ENCODE measurements around the gene PAIP1.
"Not testable (repeated sequence)": the region's sequence is repeated elsewhere in the genome, so short reads cannot be mapped to it uniquely, and the experiment has no call there.

The PAIP1 gene

GRCh38 chr5:43571237-43571636 is 14.4 kb upstream of the PAIP1 start:
- no peak for DNase-seq (ENCODE audit: low read depth, low spot score)

DNA sequence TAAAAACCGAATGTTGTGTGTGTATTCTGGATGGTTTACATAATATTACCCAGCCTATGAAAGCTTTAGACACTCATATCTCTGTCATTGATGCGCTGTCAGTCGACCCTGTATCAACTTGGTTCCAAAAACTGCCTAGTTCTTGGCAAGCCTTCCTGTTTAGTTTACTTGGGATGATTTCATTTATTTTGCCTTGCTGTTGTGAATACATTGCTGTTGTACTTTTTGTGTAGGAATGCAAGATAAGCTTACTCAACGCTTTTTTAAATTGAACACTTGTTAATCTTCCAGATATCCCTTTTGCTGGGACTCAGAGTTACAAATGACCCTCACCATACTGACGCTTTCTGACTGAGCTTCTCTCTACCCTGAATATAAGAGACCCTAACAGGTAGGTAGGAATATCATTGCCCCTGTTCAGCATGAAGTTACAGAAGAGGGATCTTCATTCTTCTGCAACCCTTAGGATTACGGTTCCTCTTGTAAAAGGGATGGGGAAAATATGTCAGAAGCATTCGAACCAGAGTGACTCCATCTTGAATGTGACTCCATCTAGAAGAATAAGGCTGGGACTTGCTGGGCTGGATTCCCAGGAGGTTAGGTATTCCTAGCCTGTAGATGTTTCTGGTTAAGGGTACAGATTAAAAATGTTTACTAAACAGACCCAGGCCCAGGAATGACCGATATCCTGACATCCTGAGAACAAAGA is 13.7 kb upstream of the PAIP1 start:
- DNase-seq (ENCODE audit: low read depth, low spot score) = no peak

GRCh38 chr5:43569236-43569746 is 12.4 kb upstream of the PAIP1 start:
- DNase-seq (ENCODE audit: low read depth, low spot score) = no peak

DNA sequence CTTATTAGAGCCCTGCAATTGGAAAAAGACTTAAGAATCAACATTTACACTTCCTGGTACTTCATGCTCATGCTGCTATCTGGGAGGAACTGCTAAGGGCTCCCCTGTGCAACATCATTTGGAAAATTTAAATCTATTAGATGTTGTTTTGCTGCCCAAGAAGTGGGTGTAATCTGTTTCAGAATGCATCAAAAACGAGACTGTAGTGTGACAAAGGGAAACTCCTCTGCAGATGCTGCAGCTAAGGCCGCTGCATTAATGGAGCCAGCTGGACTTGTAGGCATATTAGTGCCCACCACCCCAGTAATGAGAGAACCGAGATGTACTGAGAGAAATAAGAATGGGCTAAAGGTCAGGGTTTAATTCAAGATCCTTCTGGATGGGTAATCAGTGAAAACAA is 11.1 kb upstream of the PAIP1 start:
- DNase-seq (ENCODE audit: low read depth, low spot score) = no peak

DNA sequence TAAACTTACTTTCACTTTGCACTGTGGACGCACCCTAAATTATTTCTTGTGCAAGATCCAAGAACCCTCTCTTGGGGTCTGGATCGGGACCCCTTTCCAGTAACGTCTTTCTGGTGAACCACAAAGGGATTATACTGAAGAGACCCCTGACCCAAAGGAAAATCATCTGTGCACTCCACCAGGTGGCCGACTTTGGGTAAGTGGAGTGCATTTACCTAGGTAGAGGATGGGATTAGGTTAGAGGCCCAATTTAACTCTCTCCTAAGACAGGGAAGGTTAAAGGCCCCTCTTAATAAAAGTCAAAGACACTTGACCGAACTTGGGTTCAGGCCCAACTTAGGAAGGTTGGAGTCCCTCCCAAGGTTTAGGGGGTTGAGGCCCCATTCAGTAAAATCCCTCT is 8.2 kb upstream of the PAIP1 start:
- no peak for DNase-seq (ENCODE audit: low read depth, low spot score)

GRCh38 chr5:43564289-43564850 is 7.5 kb upstream of the PAIP1 start:
- DNase-seq (ENCODE audit: low read depth, low spot score) = no peak

DNA sequence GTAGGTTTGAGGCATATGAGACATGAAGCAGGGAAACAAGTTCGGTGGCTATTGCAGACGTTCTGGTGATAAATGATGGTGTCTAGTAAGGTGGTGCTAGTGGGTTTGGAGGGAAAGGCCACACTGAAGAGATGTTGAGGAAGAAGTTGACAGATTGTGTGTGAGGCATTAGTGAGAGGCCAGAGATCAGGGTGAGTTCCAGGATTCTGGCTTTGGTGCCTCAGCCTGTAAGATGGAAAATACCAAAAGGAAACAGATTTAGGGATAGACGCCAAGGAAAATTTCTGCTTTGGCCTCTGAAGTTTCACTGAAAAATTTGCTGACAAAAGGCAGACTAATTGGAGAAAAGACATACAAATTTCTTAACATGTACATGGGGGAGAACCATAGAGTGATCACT is 6.4 kb upstream of the PAIP1 start:
- no peak for DNase-seq (ENCODE audit: low read depth, low spot score)

- no peak for DNase-seq (ENCODE audit: low read depth, low spot score)
Observed at GRCh38 chr5:43561356-43561755, 4.5 kb upstream of the PAIP1 start.

DNA sequence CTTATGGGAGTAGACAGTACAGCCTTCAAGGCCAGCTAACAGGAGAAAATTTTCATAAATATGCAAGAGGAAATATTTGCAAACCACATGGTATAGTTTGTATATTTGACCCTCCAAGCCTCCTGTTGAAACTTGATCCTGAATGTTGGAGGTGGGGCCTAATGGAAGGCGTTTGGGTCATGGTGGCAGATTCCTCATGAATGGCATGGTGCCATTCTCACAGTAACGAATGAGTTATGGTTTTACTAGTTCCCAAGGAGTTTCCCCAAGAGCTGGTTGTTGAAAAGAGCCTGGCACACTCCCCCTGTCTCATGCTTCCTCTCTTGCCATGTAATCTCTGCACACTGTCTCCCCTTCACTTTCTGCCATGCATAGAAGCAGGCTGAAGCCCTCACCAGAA is 3.3 kb upstream of the PAIP1 start:
- no peak for DNase-seq (ENCODE audit: low read depth, low spot score)

- not testable (repeated sequence) for DNase-seq (ENCODE audit: low read depth, low spot score)
Observed at GRCh38 chr5:43556607-43556856, 345 bp downstream of the PAIP1 start.

DNA sequence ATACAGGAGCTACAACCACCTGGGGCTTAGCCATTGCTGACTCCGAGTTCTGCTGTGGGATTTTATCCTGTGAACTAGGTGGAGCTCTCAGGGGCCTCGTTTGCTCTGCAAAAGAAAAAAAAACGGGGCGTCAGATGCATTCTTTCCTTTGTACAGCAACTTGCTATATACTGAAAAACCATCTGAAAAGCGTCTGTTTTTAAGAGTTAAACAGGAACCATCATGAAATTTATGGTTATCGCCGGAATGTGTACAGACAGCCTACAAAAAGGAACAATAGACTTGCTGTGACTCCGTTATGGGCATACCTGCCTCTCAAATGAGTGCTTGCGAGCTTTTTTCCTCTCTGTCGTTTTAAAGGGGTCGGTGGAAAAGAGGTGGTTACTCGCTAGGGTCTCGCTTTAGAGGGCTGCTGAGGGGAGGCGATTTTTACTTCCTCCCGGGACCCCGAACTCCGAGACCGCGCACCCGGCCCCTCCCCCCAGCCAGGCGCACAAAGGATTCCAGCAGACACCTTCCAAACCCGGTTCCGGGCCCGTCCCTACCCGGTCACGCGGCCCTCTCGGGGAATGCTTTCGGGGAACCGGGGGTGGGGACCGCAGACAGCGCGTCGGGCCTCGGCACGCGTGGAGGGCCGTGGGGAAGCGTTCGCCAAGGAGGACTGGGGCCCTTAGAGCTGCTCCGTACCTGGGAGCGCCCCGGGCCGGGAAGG is 826 bp downstream of the PAIP1 start:
- peak; percentile 7 for DNase-seq (ENCODE audit: low read depth, low spot score)

DNA sequence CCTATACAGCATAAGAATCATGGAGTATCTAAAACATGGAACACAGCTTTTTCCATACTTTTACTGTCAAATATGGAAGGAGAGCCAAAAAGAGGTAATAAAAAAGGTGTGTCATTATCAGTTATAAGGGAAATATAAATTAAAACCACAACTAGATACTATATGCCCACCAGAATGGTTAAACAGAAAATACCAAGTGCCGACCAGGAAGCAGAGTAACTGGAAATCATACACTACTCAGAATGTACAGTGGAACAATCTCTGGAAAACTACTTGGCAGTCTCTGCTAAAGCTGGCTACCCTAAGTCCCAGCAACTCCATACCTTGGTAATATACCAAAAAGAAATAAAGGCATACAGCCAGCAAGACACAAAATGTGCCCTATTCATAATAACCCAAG is 2.4 kb downstream of the PAIP1 start:
- DNase-seq (ENCODE audit: low read depth, low spot score) = no peak

- DNase-seq (ENCODE audit: low read depth, low spot score) = no peak
Observed at GRCh38 chr5:43553381-43553780, 3.5 kb downstream of the PAIP1 start.

DNA sequence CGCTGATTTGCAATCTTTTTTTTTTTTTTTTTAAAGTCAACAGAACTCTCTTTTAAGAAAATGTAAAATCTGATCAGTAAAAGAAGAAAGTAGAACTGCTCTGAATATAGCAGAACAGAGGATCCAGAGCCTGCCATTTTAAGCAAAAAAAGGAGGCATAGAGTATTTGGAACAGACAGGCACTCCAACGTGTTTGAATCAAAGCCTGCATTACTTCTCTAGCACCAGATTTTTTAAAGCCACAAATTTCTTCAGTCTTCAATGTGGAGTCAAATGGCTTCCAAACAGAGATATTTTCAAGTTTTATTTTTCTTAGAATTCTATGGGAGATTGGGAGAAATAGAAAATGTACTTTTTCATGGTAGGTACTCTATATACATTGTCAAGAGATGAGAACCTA is 5.1 kb downstream of the PAIP1 start:
- DNase-seq (ENCODE audit: low read depth, low spot score) = no peak

GRCh38 chr5:43549272-43549671 is 7.6 kb downstream of the PAIP1 start:
- not testable (repeated sequence) for DNase-seq (ENCODE audit: low read depth, low spot score)

- DNase-seq (ENCODE audit: low read depth, low spot score) = no peak
Observed at GRCh38 chr5:43548358-43548757, 8.5 kb downstream of the PAIP1 start.

GRCh38 chr5:43547532-43547931 is 9.3 kb downstream of the PAIP1 start:
- DNase-seq (ENCODE audit: low read depth, low spot score) = no peak

DNA sequence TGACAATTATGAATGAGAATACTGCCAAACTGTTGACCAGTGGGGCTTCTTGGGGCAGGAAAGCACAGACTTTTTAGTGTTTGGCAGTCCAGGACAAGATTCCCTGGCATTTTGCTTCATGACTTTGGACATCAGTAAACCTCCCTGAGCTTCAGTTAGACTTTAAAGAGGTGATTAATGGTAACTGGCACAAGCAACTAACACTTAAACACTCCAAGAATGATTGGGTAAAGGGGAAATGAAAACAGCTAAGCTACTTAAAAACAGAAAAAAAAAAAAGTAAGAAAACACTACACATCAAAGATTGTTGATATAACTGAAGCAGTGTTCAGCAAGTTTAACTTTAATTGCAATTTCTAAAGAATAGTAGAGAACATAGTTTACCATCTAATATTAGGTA is 13.4 kb downstream of the PAIP1 start:
- no peak for DNase-seq (ENCODE audit: low read depth, low spot score)

DNA sequence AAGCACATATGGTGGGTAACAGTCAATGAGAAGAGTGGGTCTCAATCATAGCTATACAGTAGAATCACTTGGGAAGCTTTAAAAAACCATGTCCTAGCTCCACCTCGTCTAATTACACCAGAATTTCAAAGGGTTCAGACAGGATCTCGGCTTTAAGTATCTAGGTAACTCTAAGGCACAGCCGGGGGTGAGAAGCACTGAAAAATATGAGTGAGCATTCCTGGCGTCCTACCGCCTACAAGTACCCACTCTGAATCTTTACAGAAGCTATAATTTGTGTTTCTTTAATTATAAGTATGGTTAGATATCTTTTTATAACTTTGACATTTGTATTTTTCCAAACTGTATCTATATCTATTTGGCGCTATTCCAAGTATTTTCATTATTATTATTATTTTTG is 16.1 kb downstream of the PAIP1 start:
- DNase-seq (ENCODE audit: low read depth, low spot score) = no peak

GRCh38 chr5:43536972-43537371 is 19.9 kb downstream of the PAIP1 start:
- DNase-seq (ENCODE audit: low read depth, low spot score) = no peak

GRCh38 chr5:43533646-43534045 is 23.2 kb downstream of the PAIP1 start:
- DNase-seq (ENCODE audit: low read depth, low spot score) = no peak

DNA sequence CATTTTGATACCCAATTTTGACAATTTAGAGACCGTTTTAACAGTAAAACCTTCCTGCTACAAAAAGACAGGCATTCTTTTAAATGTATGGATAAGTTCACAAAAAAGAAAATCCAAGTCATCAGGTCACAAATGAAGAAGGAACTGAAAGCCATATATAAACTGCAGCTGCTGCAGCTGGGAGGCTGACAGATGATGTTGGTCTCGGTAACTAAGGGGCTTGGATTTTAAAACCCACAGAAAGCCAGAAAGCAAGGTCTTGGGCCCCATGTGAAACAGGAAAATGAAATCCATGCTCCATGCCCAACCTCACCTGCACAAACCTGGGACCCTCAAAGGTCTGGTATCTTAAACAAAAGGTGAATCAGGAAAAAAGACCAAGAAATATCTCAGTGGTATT is 26.2 kb downstream of the PAIP1 start:
- no peak for DNase-seq (ENCODE audit: low read depth, low spot score)

- no peak for DNase-seq (ENCODE audit: low read depth, low spot score)
Observed at GRCh38 chr5:43523662-43524072, 33.2 kb downstream of the PAIP1 start.

Data from activated CD4-positive, CD25-positive, alpha-beta regulatory T cell treated with anti-CD3 and anti-CD28 coated beads, Interleukin-2, amount 50 U/mL, for 16 hours (primary cell).